GM12875 (cell line): Measurements from ENCODE around the gene GC.

Experiments
- H3K4me3 ChIP-seq: one replicate; pipeline ENCODE4 v1.5.1; 2011; ENCODE audit warnings: low read depth, low read length, control low read depth
- CTCF ChIP-seq: IDR thresholded peaks from 2 replicates; pipeline ENCODE4 v1.5.1; 2011; ENCODE audit warnings: low read depth, mild to moderate bottlenecking, control low read depth, inconsistent platforms, low read length, moderate library complexity, borderline replicate concordance; ENCODE audit not compliant: insufficient read depth

GC gene

DNA sequence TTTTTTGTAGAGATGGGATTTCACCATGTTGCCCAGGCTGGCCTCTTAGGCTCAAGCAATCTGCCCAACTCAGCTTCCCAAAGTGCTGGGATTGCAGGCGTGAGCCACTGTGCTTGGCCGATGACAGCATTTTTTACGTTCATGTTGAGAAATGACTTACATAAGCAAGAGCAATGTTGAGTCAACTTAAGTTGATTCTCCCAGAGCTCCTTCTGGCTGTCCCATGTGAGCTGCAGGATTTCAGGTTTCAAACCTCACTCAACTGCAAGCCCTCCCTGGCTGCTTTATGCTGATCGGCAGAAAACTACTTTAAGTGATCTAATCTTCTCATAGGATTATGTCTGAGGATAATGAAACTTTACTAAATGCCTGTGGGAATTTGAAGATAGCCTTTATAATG, 86.8 kb downstream of the GC start:
- no peak for TF ChIP-seq CTCF
- H3K4me3 ChIP-seq, result no peak overlapping the region

DNA sequence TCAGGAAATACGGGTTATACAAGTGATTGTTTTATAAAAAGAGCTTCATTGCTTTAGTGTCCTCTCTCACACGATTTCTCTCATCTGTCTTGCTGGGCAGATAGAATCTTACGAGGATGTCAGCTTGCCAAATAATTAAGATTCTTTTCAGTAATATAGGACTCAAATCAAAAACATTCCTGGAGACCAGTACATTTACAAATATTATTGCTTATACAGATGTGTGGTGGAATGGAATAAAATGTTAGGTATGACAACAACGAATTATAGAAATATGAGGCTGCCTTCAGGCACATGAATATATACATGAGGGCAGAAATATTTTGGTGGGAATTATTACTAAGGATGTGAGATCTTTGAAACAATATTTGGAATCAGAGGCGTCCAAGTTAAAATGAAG, 88.9 kb downstream of the GC start:
- no peak for TF ChIP-seq CTCF
- no peak overlapping the region for H3K4me3 ChIP-seq

DNA sequence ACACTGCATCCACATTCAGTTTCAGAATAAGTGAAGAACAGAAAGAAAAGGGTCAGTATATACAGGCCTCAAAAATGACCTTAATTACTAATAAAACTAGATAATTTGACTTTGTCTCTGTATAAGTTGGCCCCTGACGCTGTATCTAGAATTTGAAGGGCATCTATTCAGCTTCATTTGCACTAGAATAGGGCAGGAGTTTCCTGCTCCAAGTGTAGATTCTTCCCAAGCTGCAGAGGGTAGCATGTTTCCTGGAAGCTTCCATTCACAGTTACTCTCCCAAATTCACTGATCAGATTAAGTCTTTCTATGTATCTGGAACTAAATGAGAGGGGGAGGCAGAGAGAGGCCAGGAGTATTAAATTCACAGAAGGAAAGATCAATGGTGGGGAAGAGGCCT, 90.9 kb downstream of the GC start:
- no peak overlapping the region for H3K4me3 ChIP-seq
- no peak for TF ChIP-seq CTCF

DNA sequence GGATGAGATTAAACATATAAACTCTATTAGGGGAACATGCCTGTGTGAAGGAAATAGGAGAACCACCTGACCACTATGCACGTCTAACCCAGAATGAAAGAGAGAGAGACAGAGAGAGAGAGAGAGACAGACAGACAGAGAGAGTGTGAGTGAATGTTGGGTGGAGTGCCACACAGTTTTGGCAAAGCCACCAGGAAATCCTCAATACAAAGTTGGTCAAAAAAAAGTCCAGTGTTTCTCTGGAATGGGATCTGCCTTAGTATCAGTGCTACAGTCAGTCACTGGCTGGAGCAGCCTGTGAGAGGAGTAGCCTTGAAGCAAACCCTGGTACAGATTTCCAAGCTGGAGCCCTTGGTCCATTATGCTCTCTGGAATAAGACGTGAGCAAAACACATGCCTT, 91.7 kb downstream of the GC start:
- no peak for TF ChIP-seq CTCF
- no peak overlapping the region for H3K4me3 ChIP-seq
